WTC11 (cell line): ENCODE results near the gene LRRC23.

Source experiments
- ATF2 ChIP-seq: sonication (generic); formaldehyde crosslinking; IDR thresholded peaks from 2 replicates; pipeline ENCODE4 v1.8.1; 2022; ENCODE audit warnings: low read depth, missing genetic modification reagents, borderline replicate concordance
- CTCF ChIP-seq: fragments of 200-600 bp; IDR thresholded peaks from 2 replicates; pipeline ENCODE4 v1.8.0; 2022; ENCODE audit warnings: antibody characterized with exemption
- E2F5 ChIP-seq: sonication (generic); formaldehyde crosslinking; IDR thresholded peaks from 2 replicates; pipeline ENCODE4 v1.8.1; 2022; ENCODE audit warnings: mild to moderate bottlenecking, moderate library complexity, missing genetic modification reagents
- TP53 ChIP-seq: sonication (generic); formaldehyde crosslinking; IDR thresholded peaks from 2 replicates; pipeline ENCODE4 v1.8.1; 2023; ENCODE audit warnings: mild to moderate bottlenecking, missing genetic modification reagents
- ZNF317 ChIP-seq: sonication (generic); formaldehyde crosslinking; IDR thresholded peaks from 2 replicates; pipeline ENCODE4 v1.8.1; 2023; ENCODE audit warnings: low read depth, mild to moderate bottlenecking, moderate library complexity, missing genetic modification reagents, borderline replicate concordance

- TF ChIP-seq CTCF = no peak
- no peak for TF ChIP-seq ZNF317 (CRISPR knock-in tag)
- no peak for TF ChIP-seq E2F5 (CRISPR knock-in tag)
- TF ChIP-seq TP53 (CRISPR knock-in tag) = no peak
- TF ChIP-seq ATF2 (CRISPR knock-in tag) = no peak
These were observed 41.6 kb upstream of the LRRC23 start for GRCh38 chr12:6863033-6863432.
